ENCODE results near the gene ARID3B.

The ARID3B gene

DNA sequence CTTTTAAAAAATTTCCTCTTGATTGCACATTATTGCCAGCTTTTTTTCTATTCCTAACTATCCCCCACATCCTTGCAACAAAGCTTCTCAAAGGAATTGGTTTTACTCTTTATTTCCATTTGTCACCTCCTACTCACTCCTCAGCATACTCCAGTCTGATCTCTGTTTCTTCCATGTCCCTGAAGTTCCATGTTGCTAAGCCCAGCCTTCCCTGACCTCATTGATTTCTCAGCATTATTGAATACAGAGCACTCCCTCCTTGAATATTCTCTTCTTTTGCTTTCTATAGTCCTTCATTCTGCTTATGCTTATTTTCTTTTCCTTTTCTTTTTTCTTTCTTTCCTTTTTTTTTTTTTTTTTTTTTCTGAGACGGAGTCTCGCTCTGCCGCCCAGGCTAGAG, 10.7 kb downstream of the ARID3B start:
- ChIA-PET POLR2A (interaction anchor here (2.3 kb wide), 1 partner anchor 11 kb away, joined by 9 read pairs; the partner anchor contains the start of gene ARID3B), CTCF (no interaction called here)
- TF ChIP-seq SUZ12 (IDR thresholded peaks at IDR 0.05) (no peak), HDGF (IDR thresholded peaks at IDR 0.05; ENCODE audit: borderline replicate concordance) (no peak)
- DNase-seq (ENCODE audit: extremely low spot score), result no peak

DNA sequence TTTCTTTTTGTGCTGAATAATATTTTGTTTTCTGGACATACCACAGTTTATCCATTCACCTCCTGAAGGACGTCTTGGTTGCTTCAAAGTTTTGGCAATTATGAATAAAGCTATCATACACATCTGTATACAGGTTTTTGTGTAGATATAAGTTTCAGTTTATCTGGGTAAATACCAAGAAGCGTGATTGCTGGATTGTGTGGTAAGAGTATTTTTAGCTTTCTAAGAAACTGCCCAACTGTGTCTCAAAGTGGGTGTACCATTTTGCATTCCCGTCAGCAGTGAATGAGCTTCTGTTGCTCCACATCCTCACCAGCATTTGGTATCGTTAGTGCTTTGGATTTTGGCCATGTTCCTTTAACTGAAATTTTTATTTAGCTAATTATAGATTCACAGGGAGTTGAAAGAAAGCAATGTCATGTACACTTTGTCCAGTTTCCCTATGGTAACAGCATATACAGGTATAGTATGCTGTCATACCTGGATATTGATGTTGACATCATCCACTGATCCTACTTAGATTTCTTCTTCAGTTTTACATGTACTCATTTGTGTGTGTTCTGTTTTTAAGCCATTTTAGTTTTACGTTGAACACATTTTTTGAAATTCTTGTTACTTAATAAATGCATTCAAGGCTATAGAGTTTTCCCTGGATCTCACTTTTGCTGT, 11.9 kb downstream of the ARID3B start:
- TF ChIP-seq FOXA1 (IDR thresholded peaks at IDR 0.05), result no peak
- no peak for TF ChIP-seq ARNT (IDR thresholded peaks at IDR 0.05)
- TF ChIP-seq L3MBTL2 (conservative IDR thresholded peaks at IDR 0.05), result no peak
- TF ChIP-seq HDGF (IDR thresholded peaks at IDR 0.05; ENCODE audit: borderline replicate concordance), result no peak
- TF ChIP-seq FOXM1 (IDR thresholded peaks at IDR 0.05; ENCODE audit: borderline replicate concordance), result no peak
- no peak for TF ChIP-seq ELF4 (IDR thresholded peaks at IDR 0.05)
- TF ChIP-seq SP1 (IDR thresholded peaks at IDR 0.05), result no peak
- TF ChIP-seq SUZ12 (IDR thresholded peaks at IDR 0.05), result no peak
- TF ChIP-seq PKNOX1 (IDR thresholded peaks at IDR 0.05), result no peak
- TF ChIP-seq ZNF384 (IDR thresholded peaks at IDR 0.05), result no peak
- DNase-seq (ENCODE audit: extremely low spot score), result no peak
- CTCF ChIA-PET, result interaction anchor here (0.6 kb wide), 2 partner anchors 30 to 381 kb away, joined by 3 to 5 read pairs; no protein-coding TSS in a partner anchor
- POLR2A ChIA-PET, result no interaction called here

DNA sequence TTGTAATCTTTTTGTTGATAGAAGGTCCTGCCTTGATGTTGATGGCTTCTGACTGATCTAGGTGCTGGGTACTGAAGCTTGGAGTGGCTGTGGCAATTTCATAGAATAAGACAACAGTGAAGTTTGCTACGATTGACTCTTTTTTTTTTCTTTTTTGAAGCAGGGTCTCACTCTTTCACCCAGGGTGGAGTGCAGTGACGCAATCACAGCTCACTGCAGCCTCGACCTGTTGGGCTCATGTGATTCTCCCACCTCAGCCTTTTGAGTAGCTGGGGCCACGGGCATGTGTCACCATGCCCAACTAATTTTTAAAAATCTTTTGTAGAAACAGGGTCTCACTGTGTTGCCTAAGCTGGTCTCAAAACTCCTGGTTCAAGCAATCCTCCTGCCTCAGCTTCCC, 14.2 kb downstream of the ARID3B start:
- POLR2A ChIA-PET, result interaction anchor here (1.1 kb wide), 1 partner anchor 94 kb away, joined by 3 read pairs; the partner anchor contains the start of gene UBL7
- TF ChIP-seq L3MBTL2 (conservative IDR thresholded peaks at IDR 0.05) (no peak), FOXK2 (IDR thresholded peaks at IDR 0.05) (no peak), PKNOX1 (IDR thresholded peaks at IDR 0.05) (no peak), FOXM1 (IDR thresholded peaks at IDR 0.05; ENCODE audit: borderline replicate concordance) (no peak), SUZ12 (IDR thresholded peaks at IDR 0.05) (no peak), TARDBP (IDR thresholded peaks at IDR 0.05) (no peak), NFRKB (IDR thresholded peaks at IDR 0.05) (no peak), CTBP1 (IDR thresholded peaks at IDR 0.05; ENCODE audit: borderline replicate concordance) (no peak), FOXA1 (IDR thresholded peaks at IDR 0.05) (no peak), HDGF (IDR thresholded peaks at IDR 0.05; ENCODE audit: borderline replicate concordance) (no peak)
- no peak for DNase-seq (ENCODE audit: extremely low spot score)
- CTCF ChIA-PET, result no interaction called here

- ChIA-PET CTCF (no interaction called here), POLR2A (interaction anchor here (1.0 to 1.7 kb wide), 2 partner anchors 10 to 18 kb away, joined by 3 to 9 read pairs; partner anchors contain the start of gene ARID3B)
- no peak for TF ChIP-seq CTBP1 (IDR thresholded peaks at IDR 0.05; ENCODE audit: borderline replicate concordance)
- TF ChIP-seq L3MBTL2 (conservative IDR thresholded peaks at IDR 0.05), result no peak
- no peak for TF ChIP-seq ELF4 (IDR thresholded peaks at IDR 0.05)
- TF ChIP-seq BHLHE40 (IDR thresholded peaks at IDR 0.05; ENCODE audit: borderline replicate concordance), result no peak
- no peak for TF ChIP-seq SP1 (IDR thresholded peaks at IDR 0.05)
- no peak for TF ChIP-seq FOXM1 (IDR thresholded peaks at IDR 0.05; ENCODE audit: borderline replicate concordance)
- TF ChIP-seq FOXK2 (IDR thresholded peaks at IDR 0.05), result no peak
- no peak for TF ChIP-seq FOXA1 (IDR thresholded peaks at IDR 0.05)
- no peak for TF ChIP-seq NFRKB (IDR thresholded peaks at IDR 0.05)
- TF ChIP-seq ARNT (IDR thresholded peaks at IDR 0.05), result no peak
- TF ChIP-seq TARDBP (IDR thresholded peaks at IDR 0.05), result no peak
- no peak for DNase-seq (ENCODE audit: extremely low spot score)
Observed at GRCh38 chr15:74558706-74559105, 17.7 kb downstream of the ARID3B start.

- CTCF ChIA-PET, result no interaction called here
- POLR2A ChIA-PET, result no interaction called here
- TF ChIP-seq PKNOX1 (IDR thresholded peaks at IDR 0.05), result no peak
- TF ChIP-seq ZNF384 (IDR thresholded peaks at IDR 0.05), result no peak
- TF ChIP-seq FOXK2 (IDR thresholded peaks at IDR 0.05), result no peak
- TF ChIP-seq LEF1 (IDR thresholded peaks at IDR 0.05; ENCODE audit: borderline replicate concordance), result no peak
- no peak for TF ChIP-seq SUZ12 (IDR thresholded peaks at IDR 0.05)
- no peak for TF ChIP-seq CTBP1 (IDR thresholded peaks at IDR 0.05; ENCODE audit: borderline replicate concordance)
- no peak for DNase-seq (ENCODE audit: extremely low spot score)
Observed at GRCh38 chr15:74563442-74563841, 22.4 kb downstream of the ARID3B start.

DNA sequence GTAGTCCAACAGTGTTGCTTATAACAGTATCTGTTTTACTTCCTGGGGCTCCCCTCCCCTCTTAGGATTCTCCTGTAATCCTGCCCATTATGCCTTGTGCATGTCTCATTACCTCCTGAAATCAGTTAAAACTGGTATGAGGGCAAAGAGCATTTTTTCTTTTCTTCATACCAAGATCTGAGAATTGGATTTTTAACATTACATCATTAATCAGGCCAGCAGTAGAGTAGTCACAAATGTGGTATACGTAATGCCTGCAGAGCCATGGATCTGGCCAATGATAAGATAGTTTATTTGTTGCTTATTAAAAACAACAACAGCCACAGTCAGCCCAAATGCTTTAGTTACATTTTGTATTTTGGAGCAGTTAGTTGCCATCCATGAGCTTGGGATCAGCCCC, 23.2 kb downstream of the ARID3B start:
- CTCF ChIA-PET, result interaction anchor here (0.5 kb wide), 1 partner anchor 15 kb away, joined by 5 read pairs; no protein-coding TSS in a partner anchor
- TF ChIP-seq BHLHE40 (IDR thresholded peaks at IDR 0.05; ENCODE audit: borderline replicate concordance) (no peak), L3MBTL2 (conservative IDR thresholded peaks at IDR 0.05) (no peak), TARDBP (IDR thresholded peaks at IDR 0.05) (no peak), ELF4 (IDR thresholded peaks at IDR 0.05) (no peak), CTBP1 (IDR thresholded peaks at IDR 0.05; ENCODE audit: borderline replicate concordance) (no peak), FOXA1 (IDR thresholded peaks at IDR 0.05) (no peak), FOXM1 (IDR thresholded peaks at IDR 0.05; ENCODE audit: borderline replicate concordance) (no peak), FOXK2 (IDR thresholded peaks at IDR 0.05) (no peak), LEF1 (IDR thresholded peaks at IDR 0.05; ENCODE audit: borderline replicate concordance) (no peak), SUZ12 (IDR thresholded peaks at IDR 0.05) (no peak), SP1 (IDR thresholded peaks at IDR 0.05) (no peak), ARNT (IDR thresholded peaks at IDR 0.05) (no peak), PKNOX1 (IDR thresholded peaks at IDR 0.05) (no peak), ZNF384 (IDR thresholded peaks at IDR 0.05) (no peak), HDGF (IDR thresholded peaks at IDR 0.05; ENCODE audit: borderline replicate concordance) (no peak), NFRKB (IDR thresholded peaks at IDR 0.05) (no peak)
- no peak for DNase-seq (ENCODE audit: extremely low spot score)
- POLR2A ChIA-PET, result no interaction called here
